HG03460 (cell line): ENCODE data around the gene SLC1A4.
"Not testable (repeated sequence)": the region's sequence is repeated elsewhere in the genome, so short reads cannot be mapped to it uniquely, and the experiment has no call there.

Experiments used
- ATAC-seq: cut with Tn5 transposase; IDR thresholded peaks from one replicate; pipeline ENCODE4 v1.9.1; 2021; ENCODE audit not compliant: unreplicated experiment

The SLC1A4 gene

GRCh38 chr2:64990876-64991275, 1.7 kb downstream of the SLC1A4 start:
- ATAC-seq = no peak

GRCh38 chr2:64992218-64992617, 3.0 kb downstream of the SLC1A4 start:
- ATAC-seq = no peak

DNA sequence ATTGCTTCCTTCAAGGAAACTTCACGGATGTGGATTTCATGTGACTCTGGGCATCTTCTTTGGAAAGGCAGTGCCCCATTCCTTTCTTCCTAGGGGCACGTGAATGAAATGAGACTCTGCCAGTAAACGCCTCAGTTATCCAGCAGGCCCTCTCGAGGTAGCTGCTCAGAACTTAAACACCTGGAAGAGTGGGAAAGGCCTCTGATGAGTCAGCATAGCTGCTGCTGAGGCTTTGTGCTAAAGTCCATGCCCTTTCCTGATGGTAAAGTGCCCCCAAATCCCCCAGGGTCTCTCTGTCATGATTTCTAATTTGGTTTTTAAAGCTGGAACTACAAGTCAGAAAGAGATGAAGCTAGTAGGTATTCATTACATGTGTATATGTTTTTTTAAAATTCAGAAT, 3.8 kb downstream of the SLC1A4 start:
- ATAC-seq = no peak

GRCh38 chr2:64995041-64995440, 5.8 kb downstream of the SLC1A4 start:
- ATAC-seq = no peak

DNA sequence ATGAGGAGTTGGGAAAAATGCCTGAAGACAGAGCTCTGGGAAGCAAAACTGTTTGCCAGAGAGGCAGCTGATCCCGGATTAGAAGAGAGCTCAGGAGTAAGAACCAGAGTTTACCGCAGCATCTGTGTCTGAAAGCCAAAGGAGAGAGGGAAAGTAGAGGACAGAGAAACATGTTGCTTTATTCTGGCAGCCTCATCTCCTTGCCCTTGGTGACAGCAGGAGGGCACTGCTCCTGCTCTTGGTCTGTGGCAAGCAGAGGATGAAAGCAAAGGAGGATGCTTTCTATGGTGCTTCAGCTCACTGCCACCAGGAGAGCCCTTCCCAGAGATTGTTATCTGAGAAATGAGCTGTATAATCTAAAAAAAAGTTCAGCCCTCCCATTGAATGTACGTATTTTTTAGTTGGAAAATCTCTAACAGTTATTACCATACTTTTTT, 7.7 kb downstream of the SLC1A4 start:
- ATAC-seq = no peak

DNA sequence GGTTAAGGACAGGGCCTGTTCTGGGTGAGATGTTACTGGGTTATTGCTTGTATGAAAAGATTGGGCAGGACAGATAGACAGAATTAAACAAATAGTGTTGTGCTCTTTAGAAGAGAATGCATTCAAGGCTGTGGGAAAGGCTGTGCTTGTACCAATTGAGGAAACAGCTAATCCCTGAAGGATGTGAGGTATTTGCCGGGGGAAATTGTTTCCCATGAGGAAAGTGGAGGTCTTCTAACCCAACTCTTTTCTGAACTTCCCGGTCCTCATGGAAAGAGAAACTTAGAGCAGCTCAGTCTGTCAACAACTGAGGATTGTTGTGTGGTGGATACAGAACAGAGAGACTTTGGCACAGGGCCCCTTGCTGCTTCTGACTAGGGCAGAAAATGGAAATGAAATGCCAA, 9.5 kb downstream of the SLC1A4 start:
- no peak for ATAC-seq

- ATAC-seq = no peak
These were observed 10.6 kb downstream of the SLC1A4 start for GRCh38 chr2:64999754-65000153.

- no peak for ATAC-seq
These were observed 11.4 kb downstream of the SLC1A4 start for GRCh38 chr2:65000644-65001043.

GRCh38 chr2:65003037-65003436, 13.8 kb downstream of the SLC1A4 start:
- no peak for ATAC-seq

GRCh38 chr2:65004232-65004631, 15.0 kb downstream of the SLC1A4 start:
- not testable (repeated sequence) for ATAC-seq

- ATAC-seq = no peak
These were observed 24.6 kb downstream of the SLC1A4 start for GRCh38 chr2:65013776-65014175.

- no peak for ATAC-seq
These were observed 26.5 kb downstream of the SLC1A4 start for GRCh38 chr2:65015731-65016130.

- ATAC-seq = peak; percentile 76
These were observed 27.6 kb downstream of the SLC1A4 start for GRCh38 chr2:65016789-65017188.

DNA sequence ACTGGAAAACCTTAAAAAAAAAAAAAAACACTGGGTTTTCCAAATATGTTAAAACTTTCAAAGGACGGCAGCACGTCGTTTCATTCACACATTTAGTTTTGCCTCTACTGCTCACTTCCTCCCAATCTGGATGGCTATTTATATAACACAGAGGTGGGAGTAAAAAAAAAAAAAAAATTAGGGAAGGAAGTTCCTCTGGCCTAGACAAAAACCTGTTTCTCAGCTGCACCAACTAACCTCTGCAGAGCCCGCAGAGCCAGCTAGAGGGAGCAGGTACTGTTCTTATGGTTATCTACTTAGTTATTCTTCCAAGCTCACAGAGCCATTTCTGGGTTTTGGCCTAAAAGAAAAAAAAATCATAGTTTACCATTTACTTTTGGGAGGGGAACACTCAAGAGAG, 28.1 kb downstream of the SLC1A4 start:
- peak; percentile 38 for ATAC-seq

DNA sequence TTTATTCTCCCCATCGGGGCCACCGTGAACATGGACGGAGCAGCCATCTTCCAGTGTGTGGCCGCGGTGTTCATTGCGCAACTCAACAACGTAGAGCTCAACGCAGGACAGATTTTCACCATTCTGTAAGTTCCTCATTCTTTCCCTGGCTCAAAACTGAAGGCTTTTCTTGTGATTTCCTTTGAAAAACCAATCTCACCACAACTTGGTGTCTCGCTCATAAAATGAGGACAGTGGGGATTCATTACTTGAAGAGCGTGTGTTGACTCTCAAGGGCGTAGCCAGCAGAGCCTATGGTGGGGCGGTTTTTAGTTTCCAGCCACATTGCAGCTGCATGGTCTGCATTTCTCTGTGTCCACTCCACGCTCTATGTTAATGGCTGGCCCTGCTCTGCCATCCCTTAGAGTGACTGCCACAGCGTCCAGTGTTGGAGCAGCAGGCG, 29.0 kb downstream of the SLC1A4 start:
- no peak for ATAC-seq

GRCh38 chr2:65019010-65019409, 29.8 kb downstream of the SLC1A4 start:
- ATAC-seq = no peak

DNA sequence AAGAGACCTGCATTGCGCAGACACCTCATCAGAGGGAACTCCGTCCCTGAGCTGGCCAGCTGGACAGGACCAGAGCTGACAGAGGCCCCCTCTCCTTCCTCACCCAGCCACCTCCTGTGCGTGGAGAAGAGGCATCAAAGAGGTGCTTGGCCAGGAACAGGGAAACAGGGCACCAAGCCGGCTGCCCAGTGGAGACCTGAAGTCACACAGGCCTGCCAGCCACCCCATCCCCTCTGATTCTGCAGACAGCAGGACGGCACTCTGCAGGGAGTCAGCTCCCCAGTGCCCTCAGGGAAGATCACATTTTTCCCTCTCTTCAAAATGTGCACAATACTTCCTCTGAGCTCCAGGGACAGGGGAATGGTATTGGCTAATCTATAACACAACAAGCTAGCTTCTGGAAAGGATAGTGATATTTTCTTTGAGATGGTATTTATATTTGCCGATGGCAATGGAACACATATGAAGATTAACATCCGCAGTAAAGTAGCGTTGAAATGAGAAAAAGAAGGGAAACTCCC, 30.5 kb downstream of the SLC1A4 start:
- ATAC-seq = no peak

GRCh38 chr2:65020251-65020650, 31.1 kb downstream of the SLC1A4 start:
- not testable (repeated sequence) for ATAC-seq

GRCh38 chr2:65020943-65021528, 31.8 kb downstream of the SLC1A4 start:
- ATAC-seq = no peak

GRCh38 chr2:65021709-65022108, 32.5 kb downstream of the SLC1A4 start:
- no peak for ATAC-seq

DNA sequence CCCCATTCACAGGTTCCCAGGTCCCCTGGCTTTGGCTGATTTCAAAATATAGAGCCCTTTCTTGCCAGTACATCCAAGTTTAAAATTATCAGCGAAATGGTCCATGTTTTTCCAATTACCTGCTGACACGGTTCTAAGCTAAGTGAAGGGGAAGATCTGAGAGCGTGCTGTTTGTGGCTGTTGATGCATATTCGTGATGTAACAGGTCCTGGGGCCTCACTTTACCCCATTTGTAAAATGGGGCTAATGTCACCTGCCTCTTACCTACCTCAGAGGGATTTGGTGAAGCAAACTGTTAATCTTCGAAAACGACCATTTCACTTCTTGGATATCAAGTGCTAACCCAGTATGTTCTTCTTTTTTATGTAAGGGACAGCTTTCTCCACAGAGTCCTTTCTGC, 33.0 kb downstream of the SLC1A4 start:
- no peak for ATAC-seq

- ATAC-seq = no peak
These were observed 34.5 kb downstream of the SLC1A4 start for GRCh38 chr2:65023742-65024141.

GRCh38 chr2:65024149-65024829, 35.1 kb downstream of the SLC1A4 start:
- ATAC-seq = no peak
